Adrenal gland (tissue), 5 donors: Measurements from ENCODE around the gene ZNF683.

Source experiments
- CTCF ChIP-seq, 6 experiments: fragments of 450-650 bp in 4 of 6; fragments of 200-600 bp in 2 of 6; sonication (generic) in 1 of 6; IDR thresholded peaks; 1 replicate in 5 of 6; 2 replicates in 1 of 6; pipeline versions ENCODE4 v1.5.1 to v1.8.0; 2016 to 2021; ENCODE audit warnings: antibody characterized with exemption in 6 of 6, mild to moderate bottlenecking in 2 of 6, moderate library complexity in 1 of 6
- POLR2A ChIP-seq, 2 donors: fragments of 450-650 bp; IDR thresholded peaks; one replicate each; pipeline ENCODE4 v1.6.1; 2017; ENCODE audit warnings: antibody characterized with exemption in 2 of 2, mild to moderate bottlenecking in 2 of 2, moderate library complexity in 1 of 2
- donor health status: DM: no; HTN: no; CAD: no.

- no peak for TF ChIP-seq POLR2A (IDR thresholded peaks at IDR 0.05)
- no peak for TF ChIP-seq CTCF (IDR thresholded peaks at IDR 0.05)
Observed at GRCh38 chr1:26328597-26328996, 44.0 kb downstream of the ZNF683 start.
